Endothelial cell of umbilical vein (primary cell): Measurements from ENCODE around the gene ATP1B3. TPM values are rescaled to one million over a fixed set of nuclear protein-coding genes. Genes with fewer than 3 reads are reported as not detected.

Source experiments
- BruUV-seq: library from RNA; stranded (reverse); fragments of 400-500 nt; replicated peaks from 2 replicates; lab custom pipeline; 2021; lab: Mats Ljungman, UMichigan
- CTCF ChIA-PET: fragments of 300-600, 350-600 bp; sonication (Branson Sonifier 250); formaldehyde crosslinking; loops from one replicate; lab custom pipeline; 2021; ENCODE audit warnings: antibody characterized with exemption, inconsistent platforms; lab: Charles Lee
- POLR2A ChIA-PET: fragments of 300-600, 350-600 bp; sonication (Branson Sonifier 250); formaldehyde crosslinking; loops from one replicate; lab custom pipeline; 2021; ENCODE audit warnings: antibody characterized with exemption, inconsistent platforms; lab: Charles Lee
- DNase-seq: peaks from one replicate; pipeline ENCODE4 v3.0.0-alpha.2; 2011; ENCODE audit warnings: low read depth, low spot score
- FAIRE-seq: peaks from 2 replicates; lab custom pipeline; 2011; peaks lifted over from hg19 to GRCh38; lab: Jason Lieb, UNC
- H2AFZ ChIP-seq: 2 replicates; pipeline ENCODE4 v1.6.0; 2012; ENCODE audit warnings: low read depth, low read length, control low read depth, inconsistent platforms
- H3K27ac ChIP-seq: 2 replicates; pipeline ENCODE4 v1.5.1; 2011; ENCODE audit warnings: low read depth, mild to moderate bottlenecking, control low read depth, low read length, moderate library complexity; ENCODE audit not compliant: insufficient read depth
- H3K27me3 ChIP-seq, 2 experiments: 2 replicates each; pipeline versions ENCODE4 v1.6.0 to v1.6.1; 2011; ENCODE audit warnings: low read length in 2 of 2, mixed read lengths in 1 of 2; ENCODE audit not compliant: control insufficient read depth in 2 of 2, insufficient read depth in 2 of 2
- H3K36me3 ChIP-seq, 2 experiments: 2 replicates in 1 of 2; 3 replicates in 1 of 2; pipeline ENCODE4 v1.5.1; 2011; ENCODE audit warnings: low read length in 2 of 2, mild to moderate bottlenecking in 1 of 2, moderate library complexity in 1 of 2; ENCODE audit not compliant: control insufficient read depth in 2 of 2, insufficient read depth in 2 of 2; ENCODE audit errors: extremely low read depth in 1 of 2
- H3K4me1 ChIP-seq: 3 replicates; pipeline ENCODE4 v1.5.1; 2011; ENCODE audit warnings: mild to moderate bottlenecking, low read length; ENCODE audit not compliant: control insufficient read depth, insufficient read depth; ENCODE audit errors: extremely low read depth
- H3K4me2 ChIP-seq: 2 replicates; pipeline ENCODE4 v1.6.1; 2011; ENCODE audit warnings: low read length, control low read depth, mixed read lengths; ENCODE audit not compliant: insufficient read depth
- H3K4me3 ChIP-seq, 3 experiments: fragments of 200-600 bp in 1 of 3; sonication (generic), shearing (Covaris generic) in 1 of 3; replicated peaks in 1 of 3; 2 replicates each; pipeline ENCODE4 v1.5.1; 2011 to 2016; ENCODE audit warnings: control low read depth in 3 of 3, low read length in 3 of 3, mild to moderate bottlenecking in 2 of 3, inconsistent platforms in 1 of 3, low read depth in 1 of 3, moderate library complexity in 1 of 3; ENCODE audit not compliant: insufficient read depth in 1 of 3
- H3K79me2 ChIP-seq: 2 replicates; pipeline ENCODE4 v1.6.0; 2012; ENCODE audit warnings: low read length, inconsistent platforms; ENCODE audit not compliant: control insufficient read depth, insufficient read depth
- H3K9ac ChIP-seq: replicated peaks from 2 replicates; pipeline ENCODE3; 2011; ENCODE audit warnings: low read length, control low read depth; ENCODE audit not compliant: insufficient read depth; ENCODE audit errors: extremely low read depth
- H3K9me1 ChIP-seq: replicated peaks from 3 replicates; pipeline ENCODE4 v1.6.0; 2011; ENCODE audit warnings: mild to moderate bottlenecking, low read length; ENCODE audit not compliant: control insufficient read depth, insufficient read depth; ENCODE audit errors: extremely low read depth
- H3K9me3 ChIP-seq: replicated peaks from 2 replicates; pipeline ENCODE4 v1.5.1; 2012; ENCODE audit warnings: low read length, inconsistent platforms; ENCODE audit not compliant: control insufficient read depth, insufficient read depth
- H4K20me1 ChIP-seq: replicated peaks from 2 replicates; pipeline ENCODE3; 2011; ENCODE audit warnings: mild to moderate bottlenecking, low read length; ENCODE audit not compliant: control insufficient read depth, insufficient read depth; ENCODE audit errors: extremely low read depth
- EZH2 ChIP-seq: IDR thresholded peaks from 2 replicates; pipeline ENCODE4 v1.6.1; 2012; ENCODE audit warnings: borderline replicate concordance, low read depth, mild to moderate bottlenecking, moderate library complexity, low read length, inconsistent platforms; ENCODE audit not compliant: severe bottlenecking
- FOS ChIP-seq: IDR thresholded peaks from 2 replicates; pipeline ENCODE4 v1.6.1; 2011; ENCODE audit warnings: mild to moderate bottlenecking, low read length, moderate library complexity, borderline replicate concordance; ENCODE audit not compliant: insufficient read depth
- GATA2 ChIP-seq: IDR thresholded peaks from 2 replicates; pipeline ENCODE4 v1.7.0; 2011; ENCODE audit warnings: low read depth, mild to moderate bottlenecking, moderate library complexity, mixed read lengths, low read length; ENCODE audit not compliant: insufficient read length, insufficient read depth
- JUN ChIP-seq: IDR thresholded peaks from 2 replicates; pipeline ENCODE4 v1.6.1; 2011; ENCODE audit warnings: borderline replicate concordance, low read depth; ENCODE audit not compliant: insufficient read length, insufficient read depth
- MYC ChIP-seq: IDR thresholded peaks from one replicate; pipeline ENCODE4 v1.6.1; 2011; ENCODE audit warnings: mild to moderate bottlenecking, low read depth, low read length
- POLR2A ChIP-seq: IDR thresholded peaks from 2 replicates; pipeline ENCODE4 v1.6.1; 2012; ENCODE audit warnings: low read depth, mild to moderate bottlenecking, control low read depth, low read length
- POLR2AphosphoS5 ChIP-seq: IDR thresholded peaks from 2 replicates; pipeline ENCODE4 v1.6.1; 2012; ENCODE audit warnings: low read depth, mild to moderate bottlenecking, control low read depth, low read length, moderate library complexity; ENCODE audit not compliant: insufficient read depth
- dilution Hi-C: fragments of 300-500 bp; cut with MboI; formaldehyde crosslinking; loops from one replicate; pipeline ENCODE4 v1.15.0; 2019; ENCODE audit warnings: low sequenced_read_pairs; ENCODE audit not compliant: extremely low pct_ligation_motif_present
- intact Hi-C: fragments of 100-400 bp; cut with micrococcal nuclease; formaldehyde crosslinking; loops from one replicate; pipeline ENCODE4 v1.10.0; 2022
- polyA plus RNA-seq, 4 experiments: library from polyadenylated mRNA; depleted of rRNA in 3 of 4; stranded (reverse) in 3 of 4; unstranded in 1 of 4; fragments of >200 nt; gene quantifications; 2 replicates each; pipeline versions ENCODE4 v1.2.1 to v1.2.3, GENCODE V29; 2011 to 2012; ENCODE audit warnings: missing spikeins in 1 of 4
- total RNA-seq: library from RNA; stranded (reverse); gene quantifications from 2 replicates; pipeline ENCODE4 v1.2.3, GENCODE V29; 2021
- TF ChIP-seq, protein P1 (sequence below), 2 donors: IDR thresholded peaks; 1 replicate in 1 of 2; 2 replicates in 1 of 2; pipeline ENCODE4 v1.5.1; 2011; ENCODE audit warnings: low read length in 2 of 2, mild to moderate bottlenecking in 2 of 2, moderate library complexity in 2 of 2, control low read depth in 1 of 2, inconsistent platforms in 1 of 2, low read depth in 1 of 2; ENCODE audit not compliant: insufficient read depth in 1 of 2; ENCODE audit errors: extremely low read depth in 1 of 2
- TF ChIP-seq, protein P2 (sequence below): IDR thresholded peaks from 2 replicates; pipeline ENCODE4 v1.6.1; 2011; ENCODE audit not compliant: insufficient read depth, insufficient read length

ATP1B3 gene
- total and polyA plus RNA-seq, 2 donors (not counting 3 experiments of a cell fraction or from before 2014, with no cell fraction given) = 227 to 279 TPM

DNA sequence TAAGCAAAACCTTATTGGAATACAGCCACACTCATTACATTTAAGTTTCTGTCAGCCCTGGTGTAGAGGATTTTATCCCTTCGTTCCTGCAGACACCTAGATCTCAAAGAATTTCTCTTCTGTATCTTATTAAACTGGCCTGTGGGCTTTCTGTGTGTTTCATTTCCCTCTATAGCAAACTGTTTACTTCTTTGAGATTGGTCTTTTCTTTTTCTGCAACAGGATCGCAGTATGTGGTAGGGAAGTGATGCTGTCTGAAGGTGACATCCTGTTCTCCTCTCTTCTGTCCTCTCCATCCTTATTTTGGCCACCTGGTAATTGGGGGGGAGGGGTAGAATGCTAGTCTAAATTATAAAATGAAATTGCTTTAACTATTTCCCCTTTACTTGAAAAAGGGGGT, 25.5 kb downstream of the ATP1B3 start:
- no peaks in the 10 kb centered on the region for H3K4me1 ChIP-seq
- H3K36me3 ChIP-seq = peaks cover 0 to 2% of the 10 kb centered on the region in 2 experiments
- no peak overlapping the region for H3K4me2 ChIP-seq
- dilution Hi-C loops = no loop called here
- intact Hi-C loops = no loop called here
- FAIRE-seq (no peak), DNase-seq (no peak)
- no peaks in the 10 kb centered on the region for H3K9me3 ChIP-seq
- BruUV-seq = no TSS peak
- no peak overlapping the region for H3K4me3 ChIP-seq
- H3K79me2 ChIP-seq = peaks cover 47% of the 10 kb centered on the region
- TF ChIP-seq EZH2 = no peak
- TF ChIP-seq GATA2 = no peak
- no peak for TF ChIP-seq POLR2AphosphoS5
- TF ChIP-seq, protein P1, sequence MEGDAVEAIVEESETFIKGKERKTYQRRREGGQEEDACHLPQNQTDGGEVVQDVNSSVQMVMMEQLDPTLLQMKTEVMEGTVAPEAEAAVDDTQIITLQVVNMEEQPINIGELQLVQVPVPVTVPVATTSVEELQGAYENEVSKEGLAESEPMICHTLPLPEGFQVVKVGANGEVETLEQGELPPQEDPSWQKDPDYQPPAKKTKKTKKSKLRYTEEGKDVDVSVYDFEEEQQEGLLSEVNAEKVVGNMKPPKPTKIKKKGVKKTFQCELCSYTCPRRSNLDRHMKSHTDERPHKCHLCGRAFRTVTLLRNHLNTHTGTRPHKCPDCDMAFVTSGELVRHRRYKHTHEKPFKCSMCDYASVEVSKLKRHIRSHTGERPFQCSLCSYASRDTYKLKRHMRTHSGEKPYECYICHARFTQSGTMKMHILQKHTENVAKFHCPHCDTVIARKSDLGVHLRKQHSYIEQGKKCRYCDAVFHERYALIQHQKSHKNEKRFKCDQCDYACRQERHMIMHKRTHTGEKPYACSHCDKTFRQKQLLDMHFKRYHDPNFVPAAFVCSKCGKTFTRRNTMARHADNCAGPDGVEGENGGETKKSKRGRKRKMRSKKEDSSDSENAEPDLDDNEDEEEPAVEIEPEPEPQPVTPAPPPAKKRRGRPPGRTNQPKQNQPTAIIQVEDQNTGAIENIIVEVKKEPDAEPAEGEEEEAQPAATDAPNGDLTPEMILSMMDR (IDR thresholded peaks at IDR 0.05; ENCODE audit: extremely low read depth in 1 of 2, insufficient read depth in 1 of 2, low read depth in 1 of 2, low read length in 2 of 2) = no peak
- no peak for TF ChIP-seq JUN
- no peak for TF ChIP-seq MYC
- TF ChIP-seq POLR2A = no peak
- TF ChIP-seq, protein P2, sequence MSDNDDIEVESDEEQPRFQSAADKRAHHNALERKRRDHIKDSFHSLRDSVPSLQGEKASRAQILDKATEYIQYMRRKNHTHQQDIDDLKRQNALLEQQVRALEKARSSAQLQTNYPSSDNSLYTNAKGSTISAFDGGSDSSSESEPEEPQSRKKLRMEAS = no peak
- TF ChIP-seq FOS = no peak
- H3K27me3 ChIP-seq = no peaks in the 10 kb centered on the region
- no peak overlapping the region for H3K27ac ChIP-seq
- no peak overlapping the region for H3K9ac ChIP-seq
- ChIA-PET CTCF (no interaction called here), POLR2A (no interaction called here)
- no peak overlapping the region for H2AFZ ChIP-seq
- H4K20me1 ChIP-seq = peaks cover 11% of the 10 kb centered on the region
- peaks cover 2% of the 10 kb centered on the region for H3K9me1 ChIP-seq
